Measurements from ENCODE around the gene RTN4RL1.
"Not testable (repeated sequence)": the region's sequence is repeated elsewhere in the genome, so short reads cannot be mapped to it uniquely, and the experiment has no call there.

RTN4RL1 gene

GRCh38 chr17:1999557-2000251 is 25.4 kb downstream of the RTN4RL1 start:
- DNase-seq: no peak

GRCh38 chr17:1997927-1998742 is 27.0 kb downstream of the RTN4RL1 start:
- no peak for DNase-seq

DNA sequence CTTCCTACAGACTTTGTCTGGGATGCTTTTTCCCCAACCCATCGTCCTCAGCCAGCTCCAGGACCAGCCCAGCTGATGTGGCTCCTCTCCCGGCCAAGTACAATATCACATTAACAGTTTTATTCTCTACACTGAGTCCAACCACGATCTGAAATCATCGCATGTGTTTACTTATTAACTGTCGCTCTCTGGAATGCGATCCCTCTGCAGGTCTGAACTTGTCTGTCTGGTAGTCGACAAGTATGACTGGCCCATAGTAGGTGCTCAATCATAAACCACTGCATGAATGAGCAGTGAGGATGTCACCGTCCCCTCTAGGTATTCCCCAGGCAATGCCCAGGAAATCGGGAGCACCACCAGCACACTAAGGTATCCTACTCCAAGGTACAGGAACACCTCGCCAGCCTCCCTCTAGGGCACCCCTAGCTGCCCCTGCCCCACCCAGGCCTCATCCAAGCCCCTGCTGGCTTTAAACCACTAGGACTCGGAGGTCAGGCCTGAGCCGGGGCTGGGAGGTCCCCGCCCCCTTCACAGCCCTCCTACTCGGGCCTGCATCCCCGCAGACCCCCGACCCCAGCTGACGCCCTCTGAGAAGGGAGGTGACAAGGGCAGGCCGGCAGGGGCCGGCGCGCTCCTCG is 27.7 kb downstream of the RTN4RL1 start:
- DNase-seq: no peak

- no peak for DNase-seq
Observed at GRCh38 chr17:1996800-1997288, 28.3 kb downstream of the RTN4RL1 start.

GRCh38 chr17:1995907-1996799 is 29.0 kb downstream of the RTN4RL1 start:
- no peak for DNase-seq

- DNase-seq: no peak
Observed at GRCh38 chr17:1995321-1995892, 29.7 kb downstream of the RTN4RL1 start.

GRCh38 chr17:1994707-1995106 is 30.4 kb downstream of the RTN4RL1 start:
- DNase-seq: no peak

GRCh38 chr17:1992541-1992940 is 32.6 kb downstream of the RTN4RL1 start:
- no peak for DNase-seq

DNA sequence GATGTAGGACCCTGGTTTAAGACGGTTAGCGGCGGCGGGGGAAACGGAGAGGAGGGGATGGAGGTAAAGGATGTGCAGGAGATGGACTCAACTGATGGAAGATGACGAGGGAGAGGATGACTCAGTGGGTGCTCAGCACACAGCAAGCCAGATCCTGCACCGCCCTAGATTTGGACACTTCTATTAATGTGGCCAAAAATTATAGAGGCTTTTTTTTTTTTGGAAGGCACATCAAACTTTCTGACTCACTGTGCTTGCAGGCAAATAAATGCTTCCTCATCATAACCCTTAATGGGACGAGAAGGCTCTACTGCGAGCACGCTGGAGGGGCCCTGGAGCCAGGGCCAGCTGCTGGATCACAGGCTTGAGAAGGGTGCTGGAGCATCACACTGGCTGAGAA is 36.0 kb downstream of the RTN4RL1 start:
- no peak for DNase-seq

GRCh38 chr17:1986783-1987451 is 38.2 kb downstream of the RTN4RL1 start:
- no peak for DNase-seq

- DNase-seq: no peak
Observed at GRCh38 chr17:1985686-1986085, 39.4 kb downstream of the RTN4RL1 start.

GRCh38 chr17:1985093-1985492 is 40.0 kb downstream of the RTN4RL1 start:
- DNase-seq: no peak

- DNase-seq: not testable (repeated sequence)
Observed at GRCh38 chr17:1982793-1983366, 42.3 kb downstream of the RTN4RL1 start.

DNA sequence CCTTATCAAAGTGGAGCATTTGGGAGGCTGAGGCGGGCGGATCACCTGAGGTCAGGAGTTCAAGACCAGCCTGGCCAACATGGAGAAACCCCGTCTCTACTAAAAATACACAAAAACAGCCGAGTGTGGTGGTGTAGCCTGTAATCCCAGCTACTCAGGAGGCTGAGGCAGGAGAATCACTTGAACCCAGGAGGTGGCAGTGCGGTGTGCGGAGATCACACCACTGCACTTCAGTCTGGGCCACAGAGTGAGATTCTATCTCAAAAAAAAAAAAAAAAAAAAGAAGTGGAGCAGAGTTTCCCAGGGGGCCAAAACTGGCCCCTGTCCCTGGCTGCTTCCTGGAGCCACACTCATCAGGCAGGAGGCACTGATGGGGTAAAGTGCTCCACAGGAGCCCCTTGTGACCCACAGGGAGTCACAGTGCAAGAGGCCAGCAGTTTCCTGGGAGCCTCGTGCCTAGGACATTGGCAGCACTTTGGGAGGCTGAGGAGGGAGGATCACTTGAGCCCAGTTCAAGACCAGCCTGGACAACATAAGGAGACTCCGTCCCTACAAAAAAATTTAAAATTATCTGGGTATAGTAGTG is 44.4 kb downstream of the RTN4RL1 start:
- no peak for DNase-seq

DNA sequence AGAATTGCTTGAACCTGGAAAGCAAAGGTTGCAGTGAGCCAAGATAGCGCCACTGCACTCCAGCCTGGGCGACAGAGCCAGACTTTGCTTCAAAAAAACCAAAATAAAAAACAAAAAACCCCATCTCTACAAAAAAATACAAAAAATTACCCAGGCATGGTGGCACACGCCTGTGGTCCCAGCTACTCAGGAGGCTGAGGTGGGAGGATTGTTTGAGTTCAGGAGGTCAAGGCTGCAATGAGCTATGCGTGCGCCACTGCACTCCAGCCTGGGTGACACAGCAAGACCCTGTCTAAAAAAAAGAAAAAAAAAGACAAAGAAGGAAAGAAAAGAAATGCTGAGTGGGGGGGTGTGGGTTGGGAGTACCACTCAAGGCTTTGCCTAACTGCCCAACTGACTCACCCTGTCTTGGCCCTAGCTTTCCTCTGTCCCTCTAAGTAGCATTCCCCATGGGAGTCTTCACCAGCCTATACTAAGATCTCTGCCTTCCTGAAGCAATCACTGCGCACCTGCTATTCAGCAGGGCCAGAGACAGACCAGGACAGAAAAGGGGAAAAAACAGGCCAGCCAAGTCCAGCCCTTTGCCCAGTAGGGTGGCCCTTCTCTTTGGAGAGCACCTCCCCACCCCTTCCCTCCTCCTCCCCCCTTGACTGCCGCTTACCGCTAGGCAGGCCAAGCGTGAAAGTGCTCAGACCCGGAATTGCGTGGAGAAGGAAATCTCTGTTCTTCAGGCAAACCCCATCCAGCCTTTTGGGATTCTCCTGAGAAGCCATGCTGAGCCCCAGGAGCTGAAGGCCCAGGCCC is 45.8 kb downstream of the RTN4RL1 start:
- DNase-seq: no peak

DNA sequence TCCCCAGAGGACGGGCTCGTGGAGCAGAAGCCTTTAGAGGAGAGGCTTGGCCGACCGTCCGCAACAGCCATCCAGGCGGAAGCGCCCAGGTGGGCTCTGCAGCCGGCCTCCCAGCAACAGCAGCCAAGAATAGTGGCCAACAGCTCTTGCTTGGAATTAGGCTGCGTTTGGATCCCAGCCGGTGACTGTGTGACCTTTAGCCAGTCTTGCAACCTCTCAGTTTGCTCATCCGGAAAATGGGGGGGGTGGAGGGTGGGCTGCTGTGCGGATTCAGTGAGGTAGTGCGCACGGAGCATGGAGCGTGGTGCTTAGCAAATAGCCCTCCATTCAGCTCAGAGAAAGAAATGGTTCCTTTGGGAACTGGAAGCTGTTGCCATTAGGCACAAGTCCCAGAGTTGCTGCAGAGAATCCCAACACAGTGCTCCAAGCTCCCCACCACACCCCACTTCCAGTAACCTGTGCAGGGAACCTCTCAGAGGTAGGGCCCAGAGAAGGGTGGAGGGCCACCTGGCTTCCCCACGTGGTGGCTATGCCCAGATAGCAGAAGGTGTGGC is 46.7 kb downstream of the RTN4RL1 start:
- no peak for DNase-seq

DNA sequence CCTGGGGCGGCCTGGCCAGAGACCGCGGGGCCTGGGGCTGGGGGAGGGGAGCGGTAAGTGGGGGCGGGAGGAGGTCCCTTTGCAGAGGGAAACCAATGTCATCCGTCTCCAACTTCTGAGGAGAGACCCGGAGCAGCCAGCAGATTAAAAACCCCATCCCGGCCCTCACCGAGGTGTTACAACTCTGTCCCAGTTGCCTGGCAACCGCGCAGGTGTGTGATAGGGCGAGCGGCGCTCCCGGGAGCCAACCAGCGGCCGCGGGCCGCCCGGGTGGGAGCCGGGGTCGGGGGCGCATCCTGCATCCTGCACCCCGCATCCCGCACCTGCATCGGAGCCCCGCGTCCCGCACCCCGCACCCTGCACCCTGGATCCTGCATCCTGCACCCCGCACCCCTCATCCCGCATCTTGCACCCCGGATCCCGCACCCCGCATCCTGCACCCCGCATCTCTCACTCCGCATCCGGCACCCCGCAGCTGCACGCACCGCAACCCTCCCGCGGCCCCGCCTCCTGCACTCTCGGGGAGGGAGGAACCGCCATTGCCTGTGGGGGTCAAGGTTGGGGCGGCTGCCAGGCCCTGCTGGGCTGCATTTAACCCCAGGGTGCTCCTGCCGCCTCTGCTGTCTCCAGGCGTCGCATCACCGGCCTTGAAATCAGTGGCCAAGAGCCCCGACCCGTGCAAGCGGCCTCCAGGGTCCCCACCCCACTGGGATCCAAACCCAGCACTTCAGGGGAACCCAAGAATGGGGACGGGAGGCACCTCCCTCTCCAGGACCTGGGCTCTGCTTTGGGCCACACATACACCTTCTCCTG is 47.3 kb downstream of the RTN4RL1 start:
- DNase-seq: no peak

DNA sequence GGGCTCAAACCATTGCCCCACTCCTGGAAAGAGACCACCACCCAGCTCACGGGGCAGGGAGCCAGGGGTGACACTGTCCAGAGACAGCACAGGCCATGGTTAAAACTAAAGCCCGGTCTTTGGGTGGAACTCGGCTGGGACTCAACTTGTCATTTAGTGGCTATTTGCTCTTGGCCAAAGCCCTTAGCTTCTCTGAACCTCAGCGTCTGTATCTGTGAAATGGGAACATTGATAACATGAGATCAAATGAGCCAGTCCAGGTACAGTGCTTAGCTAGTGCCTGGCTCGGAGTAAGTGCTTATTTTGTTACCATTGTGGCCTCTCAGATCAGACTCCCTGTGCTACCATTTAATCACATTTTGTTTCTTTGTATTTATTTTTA is 48.5 kb downstream of the RTN4RL1 start:
- DNase-seq: no peak
